Measurements from ENCODE around the gene ZNF750.

Gene ZNF750

GRCh38 chr17:82863941-82864712 lies 24.3 kb upstream of the ZNF750 start:
- peak; percentile 92 for DNase-seq (ENCODE audit: low spot score)
- in situ Hi-C loops (cut with MboI; ENCODE audit: low pct_unique_long_range_greater_than_20kb, low sequenced_read_pairs, unreplicated experiment) = no loop called here
- TF ChIP-seq CTCF (IDR thresholded peaks at IDR 0.05; ENCODE audit: extremely low read depth, insufficient read depth, missing control alignments) = no peak

GRCh38 chr17:82863383-82863940 lies 23.6 kb upstream of the ZNF750 start:
- DNase-seq (ENCODE audit: low spot score) = no peak
- in situ Hi-C loops (cut with MboI; ENCODE audit: low pct_unique_long_range_greater_than_20kb, low sequenced_read_pairs, unreplicated experiment) = no loop called here
- no peak for TF ChIP-seq CTCF (IDR thresholded peaks at IDR 0.05; ENCODE audit: extremely low read depth, insufficient read depth, missing control alignments)

- TF ChIP-seq CTCF (IDR thresholded peaks at IDR 0.05; ENCODE audit: extremely low read depth, insufficient read depth, missing control alignments) = no peak
- in situ Hi-C loops (cut with MboI; ENCODE audit: low pct_unique_long_range_greater_than_20kb, low sequenced_read_pairs, unreplicated experiment) = no loop called here
- DNase-seq (ENCODE audit: low spot score) = no peak
Observed at GRCh38 chr17:82862737-82863382, 23.0 kb upstream of the ZNF750 start.

GRCh38 chr17:82862191-82862590 lies 22.4 kb upstream of the ZNF750 start:
- no peak for TF ChIP-seq CTCF (IDR thresholded peaks at IDR 0.05; ENCODE audit: extremely low read depth, insufficient read depth, missing control alignments)
- in situ Hi-C loops (cut with MboI; ENCODE audit: low pct_unique_long_range_greater_than_20kb, low sequenced_read_pairs, unreplicated experiment) = no loop called here

GRCh38 chr17:82861393-82861775 lies 21.6 kb upstream of the ZNF750 start:
- in situ Hi-C loops (cut with MboI; ENCODE audit: low pct_unique_long_range_greater_than_20kb, low sequenced_read_pairs, unreplicated experiment) = no loop called here
- no peak for DNase-seq (ENCODE audit: low spot score)

More at GRCh38 chr17:82862191-82862590, 22.4 kb upstream of the ZNF750 start:
- no peak for DNase-seq (ENCODE audit: low spot score)

More at GRCh38 chr17:82861393-82861775, 21.6 kb upstream of the ZNF750 start:
- TF ChIP-seq CTCF (IDR thresholded peaks at IDR 0.05; ENCODE audit: extremely low read depth, insufficient read depth, missing control alignments) = no peak
